Activated CD4-positive, alpha-beta T cell treated with anti-CD3 and anti-CD28 coated beads for 4 hours (primary cell): ENCODE results near the gene IST1.

Source experiments
- DNase-seq, 2 donors: peaks; one replicate each; pipeline ENCODE4 v3.0.0-alpha.2; 2020

The IST1 gene

GRCh38 chr16:71920658-71921057, 25.3 kb downstream of the IST1 start:
- no peak for DNase-seq

- no peak for DNase-seq
Measured at GRCh38 chr16:71923941-71924690, 28.8 kb downstream of the IST1 start.

- DNase-seq, result no peak
Measured at GRCh38 chr16:71924710-71925109, 29.4 kb downstream of the IST1 start.

GRCh38 chr16:71927383-71927782, 32.1 kb downstream of the IST1 start:
- no peak for DNase-seq

- DNase-seq, result no peak
Measured at GRCh38 chr16:71927787-71928186, 32.5 kb downstream of the IST1 start.

- DNase-seq, result no peak
Measured at GRCh38 chr16:71929048-71929447, 33.7 kb downstream of the IST1 start.

GRCh38 chr16:71930013-71930563, 34.8 kb downstream of the IST1 start:
- DNase-seq, result no peak

- no peak for DNase-seq
Measured at GRCh38 chr16:71931001-71931400, 35.7 kb downstream of the IST1 start.

GRCh38 chr16:71931599-71931998, 36.3 kb downstream of the IST1 start:
- DNase-seq, result no peak

- no peak for DNase-seq
Measured at GRCh38 chr16:71933017-71933416, 37.7 kb downstream of the IST1 start.

GRCh38 chr16:71933913-71934695, 38.8 kb downstream of the IST1 start:
- DNase-seq, result no peak

GRCh38 chr16:71937868-71938510, 42.7 kb downstream of the IST1 start:
- DNase-seq, result no peak

- DNase-seq, result no peak
Measured at GRCh38 chr16:71943887-71944286, 48.6 kb downstream of the IST1 start.

GRCh38 chr16:71945616-71946015, 50.3 kb downstream of the IST1 start:
- no peak for DNase-seq

- DNase-seq, result no peak
Measured at GRCh38 chr16:71952825-71953224, 57.5 kb downstream of the IST1 start.

GRCh38 chr16:71954180-71954579, 58.8 kb downstream of the IST1 start:
- no peak for DNase-seq

GRCh38 chr16:71954699-71955195, 59.4 kb downstream of the IST1 start:
- no peak for DNase-seq

- DNase-seq, result no peak
Measured at GRCh38 chr16:71956486-71956885, 61.2 kb downstream of the IST1 start.

GRCh38 chr16:71961066-71962039, 66.0 kb downstream of the IST1 start:
- peak; percentile 71 to 84 for DNase-seq

GRCh38 chr16:71963125-71963875, 68.0 kb downstream of the IST1 start:
- no peak for DNase-seq

GRCh38 chr16:71965223-71965622, 69.9 kb downstream of the IST1 start:
- DNase-seq, result no peak
